Neuronal stem cell (in vitro differentiated cells): ENCODE measurements around the gene GTF2H3.

Experiments
- DNase-seq: peaks from one replicate; pipeline ENCODE4 v3.0.0-alpha.2; 2013; ENCODE audit warnings: low spot score
- H2AFZ ChIP-seq: one replicate; pipeline ENCODE4 v1.6.1; 2013; ENCODE audit warnings: mild to moderate bottlenecking, low read length, inconsistent platforms
- H2AK5ac ChIP-seq: 2 replicates; pipeline ENCODE4 v1.6.1; 2013; ENCODE audit warnings: low read depth, mild to moderate bottlenecking, inconsistent platforms, low read length, moderate library complexity, mixed read lengths
- H2BK120ac ChIP-seq: 2 replicates; pipeline ENCODE4 v1.6.1; 2013; ENCODE audit warnings: low read depth, mild to moderate bottlenecking, inconsistent platforms, low read length, moderate library complexity, mixed read lengths
- H2BK12ac ChIP-seq: one replicate; pipeline ENCODE4 v1.6.1; 2013; ENCODE audit warnings: low read length, inconsistent platforms
- H2BK15ac ChIP-seq: 2 replicates; pipeline ENCODE4 v1.6.1; 2013; ENCODE audit warnings: mild to moderate bottlenecking, low read length, inconsistent platforms, mixed read lengths
- H2BK5ac ChIP-seq: one replicate; pipeline ENCODE4 v1.6.1; 2013; ENCODE audit warnings: inconsistent platforms, mild to moderate bottlenecking, low read length, moderate library complexity
- H3K14ac ChIP-seq: one replicate; pipeline ENCODE4 v1.6.1; 2013; ENCODE audit warnings: low read length, inconsistent platforms
- H3K18ac ChIP-seq: 2 replicates; pipeline ENCODE4 v1.6.1; 2013; ENCODE audit warnings: low read length, inconsistent platforms
- H3K23ac ChIP-seq: 2 replicates; pipeline ENCODE4 v1.6.1; 2013; ENCODE audit warnings: low read depth, mild to moderate bottlenecking, mixed read lengths, low read length, inconsistent platforms; ENCODE audit not compliant: poor library complexity
- H3K27ac ChIP-seq: replicated peaks from 3 replicates; pipeline ENCODE4 v1.5.1; 2013; ENCODE audit warnings: low read length, inconsistent platforms
- H3K27me3 ChIP-seq, 3 experiments: 2 replicates each; pipeline ENCODE4 v1.6.1; 2013; ENCODE audit warnings: low read length in 3 of 3, mild to moderate bottlenecking in 2 of 3, inconsistent platforms in 1 of 3, low read depth in 1 of 3, mixed read lengths in 1 of 3, moderate library complexity in 1 of 3; ENCODE audit not compliant: control insufficient read depth in 3 of 3, insufficient read depth in 3 of 3
- H3K36me3 ChIP-seq, 2 donors: replicated peaks in 1 of 2; 2 replicates each; pipeline ENCODE4 v1.6.1; 2013; ENCODE audit warnings: low read length in 2 of 2; ENCODE audit not compliant: control insufficient read depth in 2 of 2, insufficient read depth in 2 of 2
- H3K4ac ChIP-seq: 2 replicates; pipeline ENCODE4 v1.6.1; 2013; ENCODE audit warnings: inconsistent platforms, mild to moderate bottlenecking, low read length, moderate library complexity
- H3K4me1 ChIP-seq, 2 donors: 1 replicate in 1 of 2; 2 replicates in 1 of 2; pipeline ENCODE4 v1.6.1; 2013; ENCODE audit warnings: low read length in 2 of 2, low read depth in 1 of 2; ENCODE audit not compliant: control insufficient read depth in 2 of 2, insufficient read depth in 1 of 2
- H3K4me2 ChIP-seq: one replicate; pipeline ENCODE4 v1.6.1; 2013; ENCODE audit warnings: mild to moderate bottlenecking, low read length, inconsistent platforms; ENCODE audit not compliant: insufficient read depth, poor library complexity, severe bottlenecking
- H3K4me3 ChIP-seq, 2 donors: 2 replicates each; pipeline ENCODE4 v1.5.1; 2013; ENCODE audit warnings: low read length in 2 of 2, mild to moderate bottlenecking in 2 of 2, inconsistent platforms in 1 of 2, moderate library complexity in 1 of 2
- H3K79me1 ChIP-seq: one replicate; pipeline ENCODE4 v1.6.1; 2013; ENCODE audit warnings: low read depth, mild to moderate bottlenecking, inconsistent platforms, low read length, moderate library complexity
- H3K9ac ChIP-seq: one replicate; pipeline ENCODE4 v1.6.1; 2013; ENCODE audit warnings: mild to moderate bottlenecking, low read depth, low read length, inconsistent platforms; ENCODE audit not compliant: poor library complexity
- H3K9me3 ChIP-seq, 2 donors: replicated peaks in 1 of 2; 2 replicates each; pipeline versions ENCODE3 to v1.6.1; 2013; ENCODE audit warnings: low read length in 2 of 2, mild to moderate bottlenecking in 2 of 2, inconsistent platforms in 1 of 2, low read depth in 1 of 2, mixed read lengths in 1 of 2, moderate library complexity in 1 of 2; ENCODE audit not compliant: control insufficient read depth in 2 of 2, insufficient read depth in 1 of 2
- H4K8ac ChIP-seq: one replicate; pipeline ENCODE4 v1.6.1; 2013; ENCODE audit warnings: low read depth, mild to moderate bottlenecking, inconsistent platforms, low read length, moderate library complexity
- H4K91ac ChIP-seq: one replicate; pipeline ENCODE4 v1.6.1; 2013; ENCODE audit warnings: low read length, low read depth, mild to moderate bottlenecking, inconsistent platforms; ENCODE audit not compliant: poor library complexity
- whole genome bisulfite sequencing, 2 donors: extraction: QIAGEN DNeasy Blood & Tissue Kit; methylation state at CpG; one replicate each; pipeline ENCODE4 v1.1.7; 2013; ENCODE audit warnings: missing lambda C conversion rate in 2 of 2, mixed read lengths in 1 of 2; ENCODE audit not compliant: insufficient read length in 2 of 2, insufficient replicate concordance in 1 of 2; ENCODE audit errors: extremely low coverage in 2 of 2; 5-methylcytosine and 5-hydroxymethylcytosine counted together

GTF2H3 gene

GRCh38 chr12:123676616-123677320 is 43.1 kb downstream of the GTF2H3 start:
- Histone ChIP-seq H4K8ac (no peak overlapping the region), H2BK120ac (no peak overlapping the region), H3K36me3 (peaks cover 19 to 54% of the 10 kb centered on the region in 2 donors), H3K9me3 (no peaks in the 10 kb centered on the region), H2BK5ac (no peak overlapping the region), H3K4me1 (peaks cover 2 to 3% of the 10 kb centered on the region in 2 donors), H2AFZ (no peak overlapping the region), H2AK5ac (no peak overlapping the region), H3K4me3 (no peak overlapping the region), H3K27me3 (no peaks in the 10 kb centered on the region), H3K9ac (no peak overlapping the region), H2BK15ac (no peak overlapping the region), H3K79me1 (peaks cover 2% of the 10 kb centered on the region), H3K23ac (no peak overlapping the region), H3K14ac (no peak overlapping the region), H3K27ac (no peak overlapping the region), H3K4me2 (no peak overlapping the region), H2BK12ac (no peak overlapping the region), H3K4ac (no peak overlapping the region), H3K18ac (no peak overlapping the region), H4K91ac (no peak overlapping the region)
- no peak for DNase-seq
- no CpG with 5 or more reads among the region's 9 CpGs for WGBS, 2 donors

- no peaks in the 10 kb centered on the region for H3K4me1 ChIP-seq
- H3K9ac ChIP-seq = no peak overlapping the region
These were observed 45.4 kb downstream of the GTF2H3 start for GRCh38 chr12:123678981-123679380.

GRCh38 chr12:123681605-123682004 is 48.0 kb downstream of the GTF2H3 start:
- no peaks in the 10 kb centered on the region for H3K4me1 ChIP-seq
- H3K27me3 ChIP-seq = no peaks in the 10 kb centered on the region
- no peak overlapping the region for H2AK5ac ChIP-seq
- H3K9ac ChIP-seq = no peak overlapping the region
- no peak overlapping the region for H4K91ac ChIP-seq
- H3K18ac ChIP-seq = no peak overlapping the region
- H2AFZ ChIP-seq = no peak overlapping the region
- no peaks in the 10 kb centered on the region for H3K9me3 ChIP-seq
- H3K4me2 ChIP-seq = no peak overlapping the region
- H3K4ac ChIP-seq = no peak overlapping the region
- H2BK12ac ChIP-seq = no peak overlapping the region
- H3K14ac ChIP-seq = no peak overlapping the region
- peaks cover 13 to 41% of the 10 kb centered on the region in 2 donors for H3K36me3 ChIP-seq
- no peak overlapping the region for H2BK5ac ChIP-seq
- H3K23ac ChIP-seq = no peak overlapping the region
- H4K8ac ChIP-seq = no peak overlapping the region
- H3K79me1 ChIP-seq = no peaks in the 10 kb centered on the region
- H3K4me3 ChIP-seq = no peak overlapping the region
- no CpG with 5 or more reads among the region's 2 CpGs for WGBS, 2 donors
- H2BK15ac ChIP-seq = no peak overlapping the region
- no peak for DNase-seq
- no peak overlapping the region for H3K27ac ChIP-seq
- H2BK120ac ChIP-seq = no peak overlapping the region

More at GRCh38 chr12:123678981-123679380, 45.4 kb downstream of the GTF2H3 start:
- H3K23ac ChIP-seq = no peak overlapping the region
- no peaks in the 10 kb centered on the region for H3K79me1 ChIP-seq
- H2AK5ac ChIP-seq = no peak overlapping the region
- WGBS, 2 donors = no CpG with 5 or more reads among the region's 10 CpGs
- no peak overlapping the region for H3K27ac ChIP-seq
- H2BK5ac ChIP-seq = no peak overlapping the region
- no peak overlapping the region for H3K4ac ChIP-seq
- no peak overlapping the region for H2BK12ac ChIP-seq
- no peak for DNase-seq
- no peak overlapping the region for H3K4me3 ChIP-seq
- H2BK120ac ChIP-seq = no peak overlapping the region
- H4K91ac ChIP-seq = no peak overlapping the region
- peaks cover 16 to 50% of the 10 kb centered on the region in 2 donors for H3K36me3 ChIP-seq
- H4K8ac ChIP-seq = no peak overlapping the region
- no peaks in the 10 kb centered on the region for H3K9me3 ChIP-seq
- H3K4me2 ChIP-seq = no peak overlapping the region
- H2AFZ ChIP-seq = no peak overlapping the region
- no peak overlapping the region for H3K14ac ChIP-seq
- H3K27me3 ChIP-seq = no peaks in the 10 kb centered on the region
- H2BK15ac ChIP-seq = no peak overlapping the region
- H3K18ac ChIP-seq = no peak overlapping the region

- peaks cover 8 to 38% of the 10 kb centered on the region in 2 donors for H3K36me3 ChIP-seq
- H3K27ac ChIP-seq = no peak overlapping the region
- no peak overlapping the region for H2BK12ac ChIP-seq
- no peaks in the 10 kb centered on the region for H3K27me3 ChIP-seq
- H2BK5ac ChIP-seq = no peak overlapping the region
- H4K8ac ChIP-seq = no peak overlapping the region
- no peak overlapping the region for H3K4ac ChIP-seq
- no peak overlapping the region for H2BK15ac ChIP-seq
- no peak overlapping the region for H3K4me3 ChIP-seq
- H3K79me1 ChIP-seq = no peaks in the 10 kb centered on the region
- no peak overlapping the region for H2AFZ ChIP-seq
- no peak overlapping the region for H3K14ac ChIP-seq
- H4K91ac ChIP-seq = no peak overlapping the region
- WGBS, 2 donors = no CpG with 5 or more reads among the region's 3 CpGs
- H2AK5ac ChIP-seq = no peak overlapping the region
- no peak overlapping the region for H3K23ac ChIP-seq
- H3K4me1 ChIP-seq = no peaks in the 10 kb centered on the region
- no peak overlapping the region for H3K4me2 ChIP-seq
- H3K9ac ChIP-seq = no peak overlapping the region
- no peak for DNase-seq
- H3K18ac ChIP-seq = no peak overlapping the region
- H2BK120ac ChIP-seq = no peak overlapping the region
- H3K9me3 ChIP-seq = no peaks in the 10 kb centered on the region
These were observed 50.3 kb downstream of the GTF2H3 start for GRCh38 chr12:123683964-123684363.
